NOMO-1 treated with DMSO at 0.1 percent for 48 hours (cell line): ENCODE measurements around the gene GNB5.
A peak's percentile ranks its signal among the peaks of the same experiment; 100 is the strongest.
"Not testable (repeated sequence)": the region's sequence is repeated elsewhere in the genome, so short reads cannot be mapped to it uniquely, and the experiment has no call there.

ENCODE experiments used
- DNase-seq: peaks from one replicate; lab custom pipeline; 2025; ENCODE audit not compliant: unreplicated experiment; lab: John Stamatoyannopoulos, UW

Gene GNB5

GRCh38 chr15:52191207-52191606, at the start of gene GNB5:
TSS of gene GNB5 (minus strand) at chr15:52191392. CDS start at chr15:52184676, 6,716 bp downstream.
- DNase-seq = no peak

- DNase-seq = no peak
These were observed 49.0 kb upstream of the GNB5 start for GRCh38 chr15:52240166-52240565.

DNA sequence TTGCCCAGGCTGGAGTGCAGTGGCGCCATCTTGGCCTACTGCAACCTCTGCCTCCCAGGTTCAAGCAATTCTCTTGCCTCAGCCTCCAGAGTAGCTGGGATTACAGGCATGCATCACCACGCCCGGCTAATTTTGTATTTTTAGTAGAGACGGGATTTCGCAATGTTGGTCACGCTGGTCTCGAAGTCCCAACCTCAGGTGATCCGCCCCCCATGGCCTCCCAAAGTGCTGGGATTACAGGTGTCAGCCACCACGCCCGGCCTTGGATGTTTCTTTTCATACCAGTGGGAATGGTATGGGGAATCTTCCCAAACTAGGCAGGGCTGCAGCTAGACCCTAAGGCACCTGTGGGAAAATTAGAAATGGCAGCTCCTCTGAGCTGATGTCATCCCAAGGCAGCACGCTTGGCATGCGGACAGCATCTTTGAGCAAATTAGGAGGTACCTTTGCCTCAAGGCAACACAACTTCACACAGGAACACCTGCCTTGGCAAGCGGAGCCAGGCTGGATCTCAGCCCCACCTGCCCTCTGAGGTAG, 47.9 kb upstream of the GNB5 start:
- DNase-seq = not testable (repeated sequence)

- no peak for DNase-seq
These were observed 47.0 kb upstream of the GNB5 start for GRCh38 chr15:52238149-52238548.

DNA sequence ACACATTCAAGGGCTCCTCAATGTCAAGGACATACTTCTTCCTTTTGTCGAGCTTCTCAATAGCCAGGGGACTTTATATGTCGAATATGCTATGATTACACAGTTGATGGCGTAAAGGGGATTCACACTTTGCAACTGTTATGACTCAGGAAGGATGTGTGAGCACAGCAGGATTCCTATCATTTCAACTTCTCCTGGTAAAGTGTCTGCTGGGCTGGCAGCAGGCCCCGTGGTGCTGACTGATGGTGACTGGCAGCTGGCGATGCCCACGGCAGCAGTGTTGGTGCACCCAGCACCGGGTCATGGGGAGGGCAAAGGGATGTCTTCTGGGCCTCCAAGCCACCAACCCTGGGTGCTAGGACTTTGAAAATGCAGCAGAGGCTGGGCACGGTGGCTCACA, 44.8 kb upstream of the GNB5 start:
- no peak for DNase-seq

- no peak for DNase-seq
These were observed 43.7 kb upstream of the GNB5 start for GRCh38 chr15:52234596-52235541.

GRCh38 chr15:52233405-52233804, 42.2 kb upstream of the GNB5 start:
- peak; percentile 85 for DNase-seq

GRCh38 chr15:52232327-52232726, 41.1 kb upstream of the GNB5 start:
- peak; percentile 80 for DNase-seq

DNA sequence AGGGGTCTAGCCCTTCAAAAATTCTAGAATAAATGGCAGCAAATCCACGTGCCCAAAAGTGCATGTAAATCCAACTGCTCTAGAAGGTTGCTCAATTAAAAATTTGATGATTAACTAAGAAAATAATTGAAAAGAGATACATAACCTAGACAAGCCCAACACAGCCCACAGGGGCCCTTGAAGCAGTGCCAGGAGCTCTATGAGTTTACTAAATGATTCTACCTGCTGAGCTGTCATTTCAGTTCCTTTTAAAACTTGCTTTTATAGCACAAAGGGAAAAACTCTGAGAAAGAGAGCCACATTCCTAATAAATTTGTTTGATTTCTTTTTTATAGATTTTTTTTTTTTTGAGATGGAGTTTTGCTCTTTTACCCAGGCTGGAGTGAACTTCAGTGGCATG, 38.9 kb upstream of the GNB5 start:
- DNase-seq = no peak

DNA sequence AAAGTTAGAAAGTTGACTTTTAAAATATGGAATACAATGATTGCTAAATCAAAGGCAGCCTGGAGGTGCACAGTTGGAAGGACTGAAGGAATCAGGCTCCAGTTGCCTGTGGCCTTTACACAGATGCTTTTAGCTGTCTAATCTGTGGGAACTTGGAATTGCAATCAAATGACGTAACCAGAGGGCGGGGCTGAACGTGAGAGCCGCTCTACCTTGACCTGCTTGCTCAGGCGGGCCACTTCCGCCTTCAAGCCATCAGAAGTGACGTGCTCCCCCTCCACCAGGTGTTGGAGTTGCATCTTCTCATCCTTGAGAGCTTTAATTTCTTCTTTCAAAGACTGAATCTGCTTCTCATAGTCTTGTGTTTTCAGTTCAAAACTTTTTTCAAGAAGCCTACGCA, 37.7 kb upstream of the GNB5 start:
- DNase-seq = no peak

DNA sequence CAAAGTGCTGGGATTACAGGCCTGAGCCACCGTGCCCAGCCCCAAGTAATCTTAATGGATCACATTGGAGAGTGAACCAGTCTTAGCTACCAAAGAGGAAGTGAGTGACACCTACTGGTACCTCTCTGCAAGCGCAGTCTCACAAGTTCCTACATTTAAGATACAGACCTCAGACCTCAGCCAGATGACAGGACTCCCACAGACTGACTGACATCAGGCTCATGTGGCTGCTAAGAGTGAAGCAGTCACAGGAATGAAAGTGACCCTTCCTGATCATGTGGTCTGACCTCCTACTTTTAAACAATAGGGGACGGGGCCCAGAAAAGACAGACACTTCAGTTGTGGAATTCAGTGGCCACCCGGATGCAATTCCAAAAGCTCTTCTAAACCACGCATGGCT, 36.3 kb upstream of the GNB5 start:
- DNase-seq = peak; percentile 78

DNA sequence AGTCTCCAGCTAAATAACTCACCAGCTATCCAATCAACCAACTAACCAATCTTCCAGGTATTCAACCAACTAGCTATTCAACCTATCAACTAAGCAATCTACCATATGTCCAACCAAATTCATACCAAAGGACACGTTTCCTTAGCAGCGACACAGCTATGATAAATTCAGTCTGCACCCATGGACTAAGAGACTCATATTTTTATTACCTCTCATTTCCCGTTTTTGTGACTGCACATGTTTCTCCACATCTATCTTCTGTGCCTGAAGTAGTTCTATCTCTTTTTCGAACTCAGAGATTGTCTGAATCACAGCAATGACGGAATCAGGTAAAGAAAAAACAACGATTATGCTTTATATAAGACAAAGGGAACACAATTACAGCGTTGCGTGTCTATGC, 34.0 kb upstream of the GNB5 start:
- peak; percentile 86 for DNase-seq

GRCh38 chr15:52224211-52224610, 33.0 kb upstream of the GNB5 start:
- no peak for DNase-seq

DNA sequence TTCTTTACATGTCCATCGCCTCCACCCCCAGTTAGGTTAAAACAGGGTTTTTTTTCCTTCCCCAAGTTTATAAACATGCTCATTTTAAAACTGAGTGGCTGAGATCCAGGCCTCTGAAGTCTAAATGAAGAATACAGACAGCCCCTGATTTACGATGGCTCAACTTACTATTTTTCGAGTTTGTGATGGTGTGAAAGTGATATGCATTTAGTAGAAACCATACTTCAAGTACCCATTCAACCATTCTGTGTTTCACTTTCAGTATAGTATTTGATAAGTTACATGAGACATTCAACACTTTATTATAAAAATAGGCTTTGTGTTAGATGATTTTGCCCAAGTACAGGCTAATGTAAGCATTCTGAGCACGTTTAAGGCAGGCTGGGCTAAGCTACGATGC, 30.5 kb upstream of the GNB5 start:
- no peak for DNase-seq

GRCh38 chr15:52220937-52221660, 29.9 kb upstream of the GNB5 start:
- no peak for DNase-seq

DNA sequence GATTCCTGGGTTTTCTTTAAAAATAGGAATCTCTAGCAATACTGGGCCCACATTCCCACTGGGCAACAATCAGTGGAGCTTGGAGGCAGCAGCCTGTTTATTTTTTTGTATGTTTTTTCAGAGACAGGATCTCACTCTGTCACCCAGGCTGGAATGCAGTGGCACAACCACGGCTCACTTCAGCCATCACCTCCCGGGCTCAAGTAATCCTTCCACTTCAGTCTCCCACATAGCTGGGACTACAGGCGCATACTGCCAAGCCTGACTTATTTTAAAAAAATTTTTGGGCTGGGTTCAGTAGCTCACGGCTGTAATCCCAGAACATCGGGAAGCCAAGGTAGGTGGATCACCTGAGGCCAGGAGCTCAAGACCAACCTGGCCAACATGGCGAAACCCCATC, 29.1 kb upstream of the GNB5 start:
- no peak for DNase-seq

DNA sequence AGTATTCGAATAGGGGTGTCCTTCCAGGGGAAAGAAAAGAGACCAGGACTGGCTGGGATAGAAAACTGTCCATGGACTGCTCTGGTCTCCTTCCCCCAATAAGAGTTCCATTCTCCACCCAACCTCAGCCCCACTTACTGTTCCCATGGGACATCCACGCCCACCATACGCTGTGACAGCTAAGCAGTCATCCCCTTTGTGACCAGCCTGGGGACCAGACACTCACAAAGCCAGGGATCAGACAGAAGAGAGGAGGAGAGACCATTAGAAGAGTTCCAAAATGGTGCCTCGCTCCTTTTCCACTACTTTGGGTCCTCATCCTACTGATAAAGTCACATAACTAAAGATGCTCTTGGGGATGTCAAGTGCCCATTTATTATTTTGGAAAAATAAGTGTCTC, 27.6 kb upstream of the GNB5 start:
- DNase-seq = no peak

GRCh38 chr15:52218371-52218770, 27.2 kb upstream of the GNB5 start:
- no peak for DNase-seq

DNA sequence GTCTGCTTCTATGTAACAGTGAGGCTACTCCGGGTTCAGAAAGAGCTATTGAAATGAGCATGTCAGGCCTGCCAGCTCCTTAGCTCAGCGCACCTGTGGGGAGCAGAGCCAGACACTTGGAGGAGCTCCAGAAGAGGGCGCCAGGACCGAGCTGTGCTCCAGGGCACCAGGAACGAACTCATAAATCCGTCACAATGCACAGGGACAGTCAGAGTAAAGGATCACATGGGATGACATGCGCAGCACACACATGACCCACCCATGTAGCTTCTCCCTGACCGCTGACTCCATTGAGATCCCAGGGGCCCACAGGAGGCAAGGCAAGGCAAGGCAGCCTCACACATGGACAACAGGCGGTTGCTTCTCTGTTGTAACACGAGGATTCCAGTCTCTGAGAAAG, 26.0 kb upstream of the GNB5 start:
- no peak for DNase-seq

GRCh38 chr15:52214553-52214952, 23.4 kb upstream of the GNB5 start:
- no peak for DNase-seq

DNA sequence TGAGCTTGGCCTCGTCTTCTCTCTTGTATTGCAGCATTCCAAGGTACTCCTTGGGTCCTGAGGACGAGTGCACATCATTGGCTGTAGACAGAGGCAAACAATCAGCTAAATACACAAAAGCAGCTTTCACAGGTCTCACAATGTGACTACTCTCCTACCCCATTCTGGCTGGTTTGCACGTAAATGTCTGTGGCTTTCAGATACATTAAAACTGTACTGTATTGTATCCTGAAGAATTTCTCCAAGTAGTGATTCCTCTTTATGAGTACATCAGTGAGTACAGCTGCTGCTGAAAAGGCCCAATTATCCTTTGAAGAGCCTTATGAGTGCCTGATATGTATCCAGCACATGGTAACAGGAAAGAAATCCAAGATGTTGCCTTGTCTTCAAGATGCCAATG, 22.0 kb upstream of the GNB5 start:
- no peak for DNase-seq
